K562 (cell line): ENCODE data around the gene KIF5A. TPM values are rescaled to one million over a fixed set of nuclear protein-coding genes. Genes with fewer than 3 reads are reported as not detected.

ENCODE experiments used
- ATAC-seq: fragments of 200-7000 bp; cut with Tn5 transposase; 3 replicates; pipeline ENCODE4 v1.9.1; 2020; ENCODE audit warnings: moderate library complexity
- BruUV-seq: library from RNA; stranded (reverse); fragments of 400-500 nt; replicated peaks from 2 replicates; lab custom pipeline; 2021; lab: Mats Ljungman, UMichigan
- CTCF ChIA-PET: fragments of 300-600 bp; formaldehyde crosslinking; extraction: SDS; loops from one replicate; lab custom pipeline; 2021; ENCODE audit warnings: low intra/inter-chr PET ratio; lab: Yijun Ruan, JAX
- POLR2A ChIA-PET: fragments of 300-600, 350-650 bp; sonication (Branson Sonifier 250); formaldehyde crosslinking; extraction: SDS; loops from one replicate; lab custom pipeline; 2021; ENCODE audit warnings: antibody characterized with exemption, inconsistent platforms; lab: Yijun Ruan, JAX
- DNase-seq, 4 experiments: peaks; one replicate each; pipeline versions ENCODE4 v3.0.0 to v3.0.0-alpha.2; 2011 to 2018; ENCODE audit warnings: low spot score in 3 of 4, mixed read lengths in 3 of 4; ENCODE audit errors: extremely low read depth in 1 of 4
- FAIRE-seq: peaks from 2 replicates; lab custom pipeline; 2011; peaks lifted over from hg19 to GRCh38; lab: Jason Lieb, UNC
- H2AFZ ChIP-seq: 2 replicates; pipeline ENCODE4 v1.6.0; 2011; ENCODE audit warnings: low read depth, low read length, control low read depth, inconsistent platforms
- H3K27ac ChIP-seq: fragments of 200-600 bp; 3 replicates; pipeline ENCODE4 v1.8.0; 2011; ENCODE audit warnings: low read depth, mild to moderate bottlenecking, control low read depth, inconsistent platforms, low read length, moderate library complexity, mixed read lengths; ENCODE audit errors: extremely low read depth
- H3K27me3 ChIP-seq, 2 experiments: fragments of 300-600 bp in 1 of 2; 2 replicates in 1 of 2; 3 replicates in 1 of 2; pipeline versions ENCODE4 v1.6.0 to v1.8.0; 2011; ENCODE audit warnings: inconsistent platforms in 2 of 2, low read length in 2 of 2, mild to moderate bottlenecking in 1 of 2, mixed read lengths in 1 of 2, moderate library complexity in 1 of 2; ENCODE audit not compliant: control insufficient read depth in 2 of 2, insufficient read depth in 2 of 2
- H3K36me3 ChIP-seq: fragments of 300-600 bp; 3 replicates; pipeline ENCODE4 v1.8.0; 2011; ENCODE audit warnings: mild to moderate bottlenecking, low read length, inconsistent platforms; ENCODE audit not compliant: control insufficient read depth, insufficient read depth
- H3K4me1 ChIP-seq, 2 experiments: fragments of 200-600 bp in 1 of 2; replicated peaks in 1 of 2; 2 replicates in 1 of 2; 3 replicates in 1 of 2; pipeline versions ENCODE4 v1.5.1 to v1.8.0; 2011; ENCODE audit warnings: inconsistent platforms in 2 of 2, low read length in 2 of 2, mild to moderate bottlenecking in 1 of 2, mixed read lengths in 1 of 2, moderate library complexity in 1 of 2; ENCODE audit not compliant: control insufficient read depth in 2 of 2, insufficient read depth in 2 of 2
- H3K4me2 ChIP-seq: 2 replicates; pipeline ENCODE4 v1.6.1; 2011; ENCODE audit warnings: low read length, control low read depth, inconsistent platforms, mixed read lengths; ENCODE audit not compliant: insufficient read depth
- H3K4me3 ChIP-seq: fragments of 200-600 bp; sonication (generic), shearing (Covaris generic); 2 replicates; pipeline ENCODE4 v1.5.1; 2016; ENCODE audit warnings: control low read depth, inconsistent platforms
- H3K79me2 ChIP-seq: fragments of 200-600 bp; 3 replicates; pipeline ENCODE4 v1.8.0; 2011; ENCODE audit warnings: low read length, inconsistent platforms; ENCODE audit not compliant: control insufficient read depth, insufficient read depth
- H3K9ac ChIP-seq, 2 experiments: 2 replicates each; pipeline versions ENCODE4 v1.6.0 to v1.6.1; 2011; ENCODE audit warnings: low read depth in 2 of 2, low read length in 2 of 2, control low read depth in 1 of 2, inconsistent platforms in 1 of 2, mild to moderate bottlenecking in 1 of 2, mixed read lengths in 1 of 2; ENCODE audit not compliant: insufficient read depth in 1 of 2
- H3K9me1 ChIP-seq: one replicate; pipeline ENCODE4 v1.6.0; 2011; ENCODE audit warnings: inconsistent platforms, mild to moderate bottlenecking, low read length, moderate library complexity; ENCODE audit not compliant: control insufficient read depth, insufficient read depth
- H3K9me3 ChIP-seq: replicated peaks from 2 replicates; pipeline ENCODE4 v1.5.1; 2011; ENCODE audit warnings: low read depth, low read length, inconsistent platforms; ENCODE audit not compliant: control insufficient read depth, insufficient read depth
- H4K20me1 ChIP-seq: replicated peaks from 2 replicates; pipeline ENCODE4 v1.6.1; 2011; ENCODE audit warnings: low read length, inconsistent platforms, mixed read lengths; ENCODE audit not compliant: control insufficient read depth, insufficient read depth
- BHLHE40 ChIP-seq: IDR thresholded peaks from 2 replicates; pipeline ENCODE4 v1.6.1; 2011; ENCODE audit warnings: low read length, improper control_type of control experiment
- E2F3 ChIP-seq: fragments of 250-450 bp; sonication (Bioruptor Pico); IDR thresholded peaks from 2 replicates; pipeline ENCODE4 v1.4.0; 2020; ENCODE audit warnings: mild to moderate bottlenecking
- GATAD2A ChIP-seq: fragments of 450-650 bp; IDR thresholded peaks from 2 replicates; pipeline ENCODE4 v1.6.1; 2017
- HDGF ChIP-seq: fragments of 450-650 bp; IDR thresholded peaks from 2 replicates; pipeline ENCODE4 v1.6.1; 2016
- KDM2B ChIP-seq: fragments of 250-450 bp; sonication (Bioruptor Pico); IDR thresholded peaks from 2 replicates; pipeline ENCODE4 v1.8.0; 2021; ENCODE audit warnings: mild to moderate bottlenecking, moderate library complexity
- NONO ChIP-seq, 2 experiments: fragments of 200-400 bp in 1 of 2; fragments of 450-650 bp in 1 of 2; formaldehyde crosslinking in 1 of 2; IDR thresholded peaks; 2 replicates each; pipeline ENCODE4 v1.6.1; 2017; ENCODE audit warnings: low read depth in 2 of 2, mild to moderate bottlenecking in 2 of 2, moderate library complexity in 2 of 2, low read length in 1 of 2
- RB1 ChIP-seq: fragments of 450-650 bp; IDR thresholded peaks from 2 replicates; pipeline ENCODE4 v1.6.1; 2017; ENCODE audit warnings: low read depth, mild to moderate bottlenecking
- SRSF1 ChIP-seq: fragments of 200-400 bp; formaldehyde crosslinking; IDR thresholded peaks from 2 replicates; pipeline ENCODE4 v1.6.1; 2017; ENCODE audit warnings: mild to moderate bottlenecking, low read depth, low read length, moderate library complexity
- TBL1XR1 ChIP-seq, 2 experiments: IDR thresholded peaks; 2 replicates each; pipeline ENCODE4 v1.6.1; 2012; ENCODE audit warnings: improper control_type of control experiment in 2 of 2, low read length in 2 of 2, mild to moderate bottlenecking in 1 of 2
- ZNF121 ChIP-seq: sonication (generic); formaldehyde crosslinking; conservative IDR thresholded peaks from 2 replicates; pipeline ENCODE4 v1.8.0; 2022; ENCODE audit warnings: missing genetic modification reagents
- ZNF232 ChIP-seq: sonication (generic); formaldehyde crosslinking; IDR thresholded peaks from 2 replicates; pipeline ENCODE4 v1.8.0; 2022; ENCODE audit warnings: mild to moderate bottlenecking, missing genetic modification reagents
- ZNF583 ChIP-seq: fragments of 250-450 bp; sonication (Bioruptor Pico); IDR thresholded peaks from 2 replicates; pipeline ENCODE4 v1.4.0; 2020
- WGBS: fragments of 100-300 bp; shearing (Covaris generic); methylation state at CpG from one replicate; pipeline ENCODE4 v1.1.6; 2016; ENCODE audit warnings: low coverage, mixed read lengths; ENCODE audit not compliant: insufficient coverage; ENCODE audit errors: missing lambda C conversion rate; 5-methylcytosine and 5-hydroxymethylcytosine counted together
- in situ Hi-C: fragments of 300-500 bp; cut with MboI; formaldehyde crosslinking; loops from 4 replicates; pipeline ENCODE4 v1.15.0; 2018; ENCODE audit warnings: inconsistent platforms, mixed read lengths
- intact Hi-C: fragments of 100-400 bp; cut with micrococcal nuclease; formaldehyde crosslinking; loops from 2 replicates; pipeline ENCODE4 v1.14.2; 2022
- polyA plus RNA-seq, 8 experiments: library from polyadenylated mRNA; depleted of rRNA in 4 of 8; stranded (reverse) in 5 of 8; unstranded in 3 of 8; fragments of >200 nt; fragmentation: Nextera tagmentation in 2 of 8; fragmentation: Illumina TruSeq in 1 of 8; extraction: Ambion mirVana in 2 of 8; extraction: Trizol in 1 of 8; gene quantifications; 2 replicates each; pipeline versions ENCODE4 v1.2.1 to v1.2.3, GENCODE V29; 2011 to 2014; ENCODE audit warnings: inconsistent platforms in 1 of 8, missing spikeins in 1 of 8
- total RNA-seq, 7 experiments: library from RNA; depleted of rRNA in 6 of 7; stranded (reverse); fragments of >200 nt in 6 of 7; fragmentation: Illumina TruSeq in 2 of 7; extraction: Trizol in 2 of 7; gene quantifications; 2 replicates each; pipeline versions ENCODE4 v1.2.1 to v1.2.3, GENCODE V29; 2011 to 2021; ENCODE audit warnings: low replicate concordance in 1 of 7
- TF ChIP-seq, protein P1 (sequence below), 3 experiments: IDR thresholded peaks in 2 of 3; conservative IDR thresholded peaks in 1 of 3; 2 replicates each; pipeline ENCODE4 v1.5.1; 2011 to 2012; ENCODE audit warnings: low read length in 3 of 3, mild to moderate bottlenecking in 3 of 3, control low read depth in 2 of 3, improper control_type of control experiment in 1 of 3, inconsistent platforms in 1 of 3, low read depth in 1 of 3, mixed read lengths in 1 of 3, moderate library complexity in 1 of 3; ENCODE audit not compliant: insufficient read depth in 2 of 3
- TF ChIP-seq, protein P2 (sequence below): fragments of 250-450 bp; sonication (Bioruptor Pico); IDR thresholded peaks from 2 replicates; pipeline ENCODE4 v1.5.1; 2021; ENCODE audit warnings: mild to moderate bottlenecking
- TF ChIP-seq, protein P3 (sequence below): fragments of 200-400 bp; formaldehyde crosslinking; IDR thresholded peaks from 2 replicates; pipeline ENCODE4 v1.6.1; 2017; ENCODE audit warnings: mild to moderate bottlenecking, low read depth, low read length, moderate library complexity

The KIF5A gene
- total and polyA plus RNA-seq, 9 of the 15 experiments (the other 6 are each of a cell fraction or from before 2014, with no cell fraction given), result 3.4 to 17.7 (median 8.0) TPM

DNA sequence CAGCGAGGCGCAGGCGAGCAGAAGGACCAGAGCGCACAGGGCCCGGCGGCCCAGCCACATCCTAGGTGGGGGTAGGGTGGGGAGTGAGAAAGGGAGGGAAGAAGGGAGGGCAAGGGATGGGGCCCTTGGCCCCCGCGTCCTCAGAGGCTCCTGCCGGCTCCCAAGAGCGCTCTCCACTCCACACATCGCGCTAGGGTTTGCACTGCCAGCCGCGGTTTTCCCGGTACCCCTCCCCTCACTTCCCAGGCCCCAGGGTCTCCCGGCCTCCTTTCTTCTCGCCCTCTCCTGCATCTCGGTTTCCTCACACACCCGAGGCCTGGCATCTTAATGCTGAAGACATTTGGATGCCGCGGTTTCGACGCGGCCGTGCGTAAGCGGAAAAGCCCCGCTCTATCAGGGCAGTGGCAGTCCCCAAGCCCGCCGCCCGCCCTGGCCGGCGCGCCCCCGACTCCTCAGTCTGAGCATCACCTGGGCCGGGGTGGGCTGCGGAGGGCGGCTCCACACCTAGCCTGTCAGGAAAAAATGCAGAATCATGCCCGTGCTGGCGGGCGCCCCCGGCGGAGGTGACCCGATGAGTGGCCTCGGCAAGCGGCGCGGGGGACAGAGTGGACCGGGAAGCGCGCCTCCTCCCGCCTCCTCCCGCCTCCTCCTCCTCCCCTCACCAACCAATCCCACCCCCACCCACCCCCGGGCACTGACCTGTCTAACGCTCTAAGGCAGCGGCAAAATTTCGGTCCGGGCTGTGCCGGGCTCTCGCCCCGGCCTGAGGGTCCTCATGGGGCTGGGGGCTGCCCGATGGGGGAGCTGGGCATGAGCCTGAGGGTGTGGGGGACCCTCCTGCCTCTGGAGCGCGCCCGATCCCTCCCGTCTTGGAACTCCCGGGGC is 82.5 kb downstream of the KIF5A start:
- H3K27ac ChIP-seq, result peak overlapping the region; percentile 83
- ATAC-seq (peak; percentile 84), DNase-seq (peak; percentile 70 to 78 (median 74)), FAIRE-seq (no peak)
- 0 out of 3 replicates have a peak, but pooled peaks cover 5% of the 10 kb centered on the region for H3K79me2 ChIP-seq
- ChIA-PET POLR2A (interaction anchor here (0.5 to 1.1 kb wide), 11 partner anchors 9 to 408 kb away, joined by 3 to 5 read pairs (median 3); partner anchors contain the start of gene DDIT3), CTCF (interaction anchor here (0.6 to 2.2 kb wide), 4 partner anchors 11 to 104 kb away, joined by 3 to 14 read pairs (median 3); no protein-coding TSS in a partner anchor)
- no peaks in the 10 kb centered on the region for H4K20me1 ChIP-seq
- peak overlapping the region; percentile 96 for H2AFZ ChIP-seq
- in situ Hi-C loops (no loop called here), intact Hi-C loops (loop anchor here (2.0 kb wide), 2 partner anchors 50 to 104 kb away; no protein-coding TSS in a partner anchor)
- H3K36me3 ChIP-seq, result peaks cover 36% of the 10 kb centered on the region; the same call in 2 of the 3 replicates
- no peaks in the 10 kb centered on the region for H3K9me3 ChIP-seq
- H3K9ac ChIP-seq, result peak overlapping the region; percentile 84 to 99
- H3K4me3 ChIP-seq, result peak overlapping the region; percentile 79
- peaks cover 0 to 34% of the 10 kb centered on the region in 2 experiments; a peak in 3 of 5 replicates for H3K4me1 ChIP-seq
- peak overlapping the region; percentile 81 for H3K4me2 ChIP-seq
- TSS peak; percentile 43 for BruUV-seq
- no peaks in the 10 kb centered on the region for H3K9me1 ChIP-seq
- 5% methylated on average over 42 of the region's 67 CpGs for WGBS
- no peaks in the 10 kb centered on the region for H3K27me3 ChIP-seq
- TF ChIP-seq, protein P1, sequence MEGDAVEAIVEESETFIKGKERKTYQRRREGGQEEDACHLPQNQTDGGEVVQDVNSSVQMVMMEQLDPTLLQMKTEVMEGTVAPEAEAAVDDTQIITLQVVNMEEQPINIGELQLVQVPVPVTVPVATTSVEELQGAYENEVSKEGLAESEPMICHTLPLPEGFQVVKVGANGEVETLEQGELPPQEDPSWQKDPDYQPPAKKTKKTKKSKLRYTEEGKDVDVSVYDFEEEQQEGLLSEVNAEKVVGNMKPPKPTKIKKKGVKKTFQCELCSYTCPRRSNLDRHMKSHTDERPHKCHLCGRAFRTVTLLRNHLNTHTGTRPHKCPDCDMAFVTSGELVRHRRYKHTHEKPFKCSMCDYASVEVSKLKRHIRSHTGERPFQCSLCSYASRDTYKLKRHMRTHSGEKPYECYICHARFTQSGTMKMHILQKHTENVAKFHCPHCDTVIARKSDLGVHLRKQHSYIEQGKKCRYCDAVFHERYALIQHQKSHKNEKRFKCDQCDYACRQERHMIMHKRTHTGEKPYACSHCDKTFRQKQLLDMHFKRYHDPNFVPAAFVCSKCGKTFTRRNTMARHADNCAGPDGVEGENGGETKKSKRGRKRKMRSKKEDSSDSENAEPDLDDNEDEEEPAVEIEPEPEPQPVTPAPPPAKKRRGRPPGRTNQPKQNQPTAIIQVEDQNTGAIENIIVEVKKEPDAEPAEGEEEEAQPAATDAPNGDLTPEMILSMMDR (IDR thresholded peaks at IDR 0.05 in 2 of 3, conservative IDR thresholded peaks at IDR 0.05 in 1 of 3; ENCODE audit: insufficient read depth in 2 of 3, low read depth in 1 of 3, low read length in 3 of 3), result peak in 2 of 3 experiments; percentile 21 to 28; a peak in 3 of 6 replicates
- TF ChIP-seq ZNF121 (CRISPR knock-in tag) (no peak), ZNF232 (CRISPR knock-in tag) (no peak), NONO (IDR thresholded peaks at IDR 0.05; ENCODE audit: low read depth in 2 of 2, low read length in 1 of 2) (0 out of 4 replicates have a peak, but pooled peaks of 1 of the 2 experiments have one; percentile 46), GATAD2A (0 out of 2 replicates have a peak, but pooled peaks have one; percentile 14), ZNF583 (CRISPR knock-in tag) (no peak), RB1 (peak; percentile 43; the same call in 1 of the 2 replicates), KDM2B (CRISPR knock-in tag) (0 out of 2 replicates have a peak, but pooled peaks have one; percentile 32), HDGF (no peak), SRSF1 (0 out of 2 replicates have a peak, but pooled peaks have one; percentile 43), E2F3 (CRISPR knock-in tag) (no peak), BHLHE40 (peak; percentile 35; the same call in 1 of the 2 replicates), TBL1XR1 (IDR thresholded peaks at IDR 0.05; ENCODE audit: low read length in 2 of 2) (no peak)
- TF ChIP-seq, protein P2, sequence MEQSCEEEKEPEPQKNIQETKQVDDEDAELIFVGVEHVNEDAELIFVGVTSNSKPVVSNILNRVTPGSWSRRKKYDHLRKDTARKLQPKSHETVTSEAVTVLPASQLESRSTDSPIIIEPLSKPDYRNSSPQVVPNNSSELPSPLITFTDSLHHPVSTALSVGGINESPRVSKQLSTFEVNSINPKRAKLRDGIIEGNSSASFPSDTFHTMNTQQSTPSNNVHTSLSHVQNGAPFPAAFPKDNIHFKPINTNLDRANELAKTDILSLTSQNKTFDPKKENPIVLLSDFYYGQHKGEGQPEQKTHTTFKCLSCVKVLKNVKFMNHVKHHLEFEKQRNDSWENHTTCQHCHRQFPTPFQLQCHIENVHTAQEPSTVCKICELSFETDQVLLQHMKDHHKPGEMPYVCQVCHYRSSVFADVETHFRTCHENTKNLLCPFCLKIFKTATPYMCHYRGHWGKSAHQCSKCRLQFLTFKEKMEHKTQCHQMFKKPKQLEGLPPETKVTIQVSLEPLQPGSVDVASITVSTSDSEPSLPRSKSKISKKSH, result no peak
- TF ChIP-seq, protein P3, sequence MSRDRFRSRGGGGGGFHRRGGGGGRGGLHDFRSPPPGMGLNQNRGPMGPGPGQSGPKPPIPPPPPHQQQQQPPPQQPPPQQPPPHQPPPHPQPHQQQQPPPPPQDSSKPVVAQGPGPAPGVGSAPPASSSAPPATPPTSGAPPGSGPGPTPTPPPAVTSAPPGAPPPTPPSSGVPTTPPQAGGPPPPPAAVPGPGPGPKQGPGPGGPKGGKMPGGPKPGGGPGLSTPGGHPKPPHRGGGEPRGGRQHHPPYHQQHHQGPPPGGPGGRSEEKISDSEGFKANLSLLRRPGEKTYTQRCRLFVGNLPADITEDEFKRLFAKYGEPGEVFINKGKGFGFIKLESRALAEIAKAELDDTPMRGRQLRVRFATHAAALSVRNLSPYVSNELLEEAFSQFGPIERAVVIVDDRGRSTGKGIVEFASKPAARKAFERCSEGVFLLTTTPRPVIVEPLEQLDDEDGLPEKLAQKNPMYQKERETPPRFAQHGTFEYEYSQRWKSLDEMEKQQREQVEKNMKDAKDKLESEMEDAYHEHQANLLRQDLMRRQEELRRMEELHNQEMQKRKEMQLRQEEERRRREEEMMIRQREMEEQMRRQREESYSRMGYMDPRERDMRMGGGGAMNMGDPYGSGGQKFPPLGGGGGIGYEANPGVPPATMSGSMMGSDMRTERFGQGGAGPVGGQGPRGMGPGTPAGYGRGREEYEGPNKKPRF, result no peak
